HEK293 (cell line): Measurements from ENCODE around the gene TRAF6.

Experiments
- FEZF1 ChIP-seq: fragments of 450-650 bp; formaldehyde crosslinking; IDR thresholded peaks from 2 replicates; pipeline ENCODE4 v1.5.1; 2016; ENCODE audit warnings: missing biosample characterization, missing genetic modification characterization
- SP2 ChIP-seq: fragments of 450-650 bp; formaldehyde crosslinking; IDR thresholded peaks from 2 replicates; pipeline ENCODE4 v1.5.1; 2016; ENCODE audit warnings: missing biosample characterization, missing genetic modification characterization
- TF ChIP-seq, protein P1 (sequence below): fragments of 450-650 bp; formaldehyde crosslinking; IDR thresholded peaks from 2 replicates; pipeline ENCODE4 v1.5.1; 2016; ENCODE audit warnings: missing biosample characterization, missing genetic modification characterization

GRCh38 chr11:36454941-36455631 lies 55.0 kb downstream of the TRAF6 start:
- no peak for TF ChIP-seq SP2 (tag by site-specific recombination)
- TF ChIP-seq, protein P1, sequence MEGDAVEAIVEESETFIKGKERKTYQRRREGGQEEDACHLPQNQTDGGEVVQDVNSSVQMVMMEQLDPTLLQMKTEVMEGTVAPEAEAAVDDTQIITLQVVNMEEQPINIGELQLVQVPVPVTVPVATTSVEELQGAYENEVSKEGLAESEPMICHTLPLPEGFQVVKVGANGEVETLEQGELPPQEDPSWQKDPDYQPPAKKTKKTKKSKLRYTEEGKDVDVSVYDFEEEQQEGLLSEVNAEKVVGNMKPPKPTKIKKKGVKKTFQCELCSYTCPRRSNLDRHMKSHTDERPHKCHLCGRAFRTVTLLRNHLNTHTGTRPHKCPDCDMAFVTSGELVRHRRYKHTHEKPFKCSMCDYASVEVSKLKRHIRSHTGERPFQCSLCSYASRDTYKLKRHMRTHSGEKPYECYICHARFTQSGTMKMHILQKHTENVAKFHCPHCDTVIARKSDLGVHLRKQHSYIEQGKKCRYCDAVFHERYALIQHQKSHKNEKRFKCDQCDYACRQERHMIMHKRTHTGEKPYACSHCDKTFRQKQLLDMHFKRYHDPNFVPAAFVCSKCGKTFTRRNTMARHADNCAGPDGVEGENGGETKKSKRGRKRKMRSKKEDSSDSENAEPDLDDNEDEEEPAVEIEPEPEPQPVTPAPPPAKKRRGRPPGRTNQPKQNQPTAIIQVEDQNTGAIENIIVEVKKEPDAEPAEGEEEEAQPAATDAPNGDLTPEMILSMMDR (tag by site-specific recombination): no peak
- TF ChIP-seq FEZF1 (tag by site-specific recombination): no peak
